ENCODE data around the gene SHMT2. TPM values are rescaled to one million over a fixed set of nuclear protein-coding genes. Genes with fewer than 3 reads are reported as not detected.

SHMT2 gene
- total RNA-seq, 1 donor from 2014 or later: 310 TPM

GRCh38 chr12:57213763-57214397, 15.6 kb upstream of the SHMT2 start:
- Mint-ChIP-seq H3K4me3 (peak overlapping the region; percentile 38), H3K4me1 (peaks cover 25% of the 10 kb centered on the region), H3K27me3 (peaks cover 44% of the 10 kb centered on the region), H3K27ac (no peak overlapping the region), H3K9me3 (no peaks in the 10 kb centered on the region), H3K36me3 (ENCODE audit: low read depth) (no peaks in the 10 kb centered on the region)
- intact Hi-C loops (cut with micrococcal nuclease): loop anchor here (1.0 kb wide), 2 partner anchors 25 to 29 kb away; no protein-coding TSS in a partner anchor
- no peak for DNase-seq

- Mint-ChIP-seq H3K27ac (no peak overlapping the region), H3K36me3 (ENCODE audit: low read depth) (no peaks in the 10 kb centered on the region), H3K9me3 (no peaks in the 10 kb centered on the region), H3K4me1 (peaks cover 25% of the 10 kb centered on the region), H3K27me3 (peaks cover 49% of the 10 kb centered on the region), H3K4me3 (peak overlapping the region; percentile 38)
- DNase-seq: peak; percentile 90
- intact Hi-C loops (cut with micrococcal nuclease): loop anchor here (1.0 kb wide), 1 partner anchor 29 kb away; no protein-coding TSS in a partner anchor
These were observed 15.1 kb upstream of the SHMT2 start for GRCh38 chr12:57214398-57214781.

- intact Hi-C loops (cut with micrococcal nuclease): no loop called here
- no peak overlapping the region for H3K4me3 Mint-ChIP-seq
- H3K36me3 Mint-ChIP-seq (ENCODE audit: low read depth): no peaks in the 10 kb centered on the region
- no peaks in the 10 kb centered on the region for H3K9me3 Mint-ChIP-seq
- no peak for DNase-seq
- H3K27ac Mint-ChIP-seq: no peak overlapping the region
- peaks cover 25% of the 10 kb centered on the region for H3K4me1 Mint-ChIP-seq
- peaks cover 55% of the 10 kb centered on the region for H3K27me3 Mint-ChIP-seq
These were observed 14.4 kb upstream of the SHMT2 start for GRCh38 chr12:57215065-57215464.

- peaks cover 57% of the 10 kb centered on the region for H3K27me3 Mint-ChIP-seq
- H3K27ac Mint-ChIP-seq: no peak overlapping the region
- intact Hi-C loops (cut with micrococcal nuclease): no loop called here
- H3K4me1 Mint-ChIP-seq: peaks cover 27% of the 10 kb centered on the region
- DNase-seq: peak; percentile 82
- no peaks in the 10 kb centered on the region for H3K36me3 Mint-ChIP-seq (ENCODE audit: low read depth)
- H3K9me3 Mint-ChIP-seq: no peaks in the 10 kb centered on the region
- H3K4me3 Mint-ChIP-seq: peak overlapping the region; percentile 71
These were observed 13.9 kb upstream of the SHMT2 start for GRCh38 chr12:57215668-57216013.

- peaks cover 63% of the 10 kb centered on the region for H3K27me3 Mint-ChIP-seq
- H3K27ac Mint-ChIP-seq: peak within 1 kb of the TSS; percentile 51
- H3K36me3 Mint-ChIP-seq (ENCODE audit: low read depth): no peaks in the 10 kb centered on the region
- DNase-seq: peak; percentile 88
- H3K4me3 Mint-ChIP-seq: peak within 1 kb of the TSS; percentile 86
- peaks cover 31% of the 10 kb centered on the region for H3K4me1 Mint-ChIP-seq
- intact Hi-C loops (cut with micrococcal nuclease): no loop called here
- H3K9me3 Mint-ChIP-seq: no peaks in the 10 kb centered on the region
These were observed 13.2 kb upstream of the SHMT2 start, which contains the start of gene NXPH4 for GRCh38 chr12:57216014-57216911. NXPH4 (plus strand) TSS chr12:57216794; CDS start chr12:57216970, 176 bp downstream.

GRCh38 chr12:57216921-57217879, 12.3 kb upstream of the SHMT2 start:
- Mint-ChIP-seq H3K4me3 (peak overlapping the region; percentile 86), H3K27me3 (peaks cover 73% of the 10 kb centered on the region), H3K9me3 (no peaks in the 10 kb centered on the region), H3K36me3 (ENCODE audit: low read depth) (peaks cover 2% of the 10 kb centered on the region), H3K4me1 (peaks cover 37% of the 10 kb centered on the region), H3K27ac (peak overlapping the region; percentile 51)
- DNase-seq: peak; percentile 73
- intact Hi-C loops (cut with micrococcal nuclease): no loop called here

- Mint-ChIP-seq H3K36me3 (ENCODE audit: low read depth) (peaks cover 2% of the 10 kb centered on the region), H3K4me1 (peaks cover 42% of the 10 kb centered on the region), H3K4me3 (peak overlapping the region; percentile 86), H3K27ac (no peak overlapping the region), H3K9me3 (no peaks in the 10 kb centered on the region), H3K27me3 (peaks cover 83% of the 10 kb centered on the region)
- no peak for DNase-seq
- intact Hi-C loops (cut with micrococcal nuclease): no loop called here
These were observed 11.3 kb upstream of the SHMT2 start for GRCh38 chr12:57218030-57218853.

GRCh38 chr12:57219205-57219992, 10.1 kb upstream of the SHMT2 start:
- H3K9me3 Mint-ChIP-seq: no peaks in the 10 kb centered on the region
- H3K4me1 Mint-ChIP-seq: peaks cover 37% of the 10 kb centered on the region
- peaks cover 82% of the 10 kb centered on the region for H3K27me3 Mint-ChIP-seq
- no peak overlapping the region for H3K4me3 Mint-ChIP-seq
- H3K27ac Mint-ChIP-seq: no peak overlapping the region
- no peak for DNase-seq
- intact Hi-C loops (cut with micrococcal nuclease): loop anchor here (1.0 kb wide), 1 partner anchor 8 kb away; no protein-coding TSS in a partner anchor
- H3K36me3 Mint-ChIP-seq (ENCODE audit: low read depth): peaks cover 2% of the 10 kb centered on the region

GRCh38 chr12:57219993-57220754, 9.3 kb upstream of the SHMT2 start:
- Mint-ChIP-seq H3K9me3 (no peaks in the 10 kb centered on the region), H3K4me1 (peaks cover 38% of the 10 kb centered on the region), H3K36me3 (ENCODE audit: low read depth) (peaks cover 2% of the 10 kb centered on the region), H3K4me3 (no peak overlapping the region), H3K27ac (no peak overlapping the region), H3K27me3 (peaks cover 77% of the 10 kb centered on the region)
- no peak for DNase-seq
- intact Hi-C loops (cut with micrococcal nuclease): loop anchor here (1.0 kb wide), 1 partner anchor 7 kb away; no protein-coding TSS in a partner anchor

GRCh38 chr12:57220770-57221168, 8.7 kb upstream of the SHMT2 start:
- H3K27ac Mint-ChIP-seq: no peak overlapping the region
- no peak for DNase-seq
- peaks cover 2% of the 10 kb centered on the region for H3K36me3 Mint-ChIP-seq (ENCODE audit: low read depth)
- no peak overlapping the region for H3K4me3 Mint-ChIP-seq
- H3K27me3 Mint-ChIP-seq: peaks cover 74% of the 10 kb centered on the region
- no peaks in the 10 kb centered on the region for H3K9me3 Mint-ChIP-seq
- H3K4me1 Mint-ChIP-seq: peaks cover 36% of the 10 kb centered on the region
- intact Hi-C loops (cut with micrococcal nuclease): no loop called here

GRCh38 chr12:57221169-57221917, 8.2 kb upstream of the SHMT2 start:
- Mint-ChIP-seq H3K9me3 (no peaks in the 10 kb centered on the region), H3K27ac (no peak overlapping the region), H3K4me1 (peaks cover 39% of the 10 kb centered on the region), H3K27me3 (peaks cover 78% of the 10 kb centered on the region), H3K4me3 (no peak overlapping the region), H3K36me3 (ENCODE audit: low read depth) (peaks cover 2% of the 10 kb centered on the region)
- intact Hi-C loops (cut with micrococcal nuclease): no loop called here
- DNase-seq: peak; percentile 69
